Peyer's patch (tissue), 4 donors: ENCODE data around the gene DCXR.

Experiments
- CTCF ChIP-seq, 6 experiments: fragments of 450-650 bp in 4 of 6; fragments of 200-600 bp in 2 of 6; sonication (generic) in 1 of 6; IDR thresholded peaks; one replicate each; pipeline ENCODE4 v1.5.1; 2017 to 2019; ENCODE audit warnings: antibody characterized with exemption in 6 of 6, mild to moderate bottlenecking in 3 of 6, moderate library complexity in 1 of 6
- POLR2A ChIP-seq, 2 donors: fragments of 450-650 bp; IDR thresholded peaks; one replicate each; pipeline ENCODE4 v1.5.1; 2017; ENCODE audit warnings: antibody characterized with exemption in 2 of 2, mild to moderate bottlenecking in 2 of 2, moderate library complexity in 2 of 2

- no peak for TF ChIP-seq CTCF (IDR thresholded peaks at IDR 0.05)
- TF ChIP-seq POLR2A (IDR thresholded peaks at IDR 0.05) = no peak
Measured at GRCh38 chr17:82020572-82021106, 16.9 kb downstream of the DCXR start.
